DOHH2 (cell line): Measurements from ENCODE around the gene SIPA1L2.
"Not testable (repeated sequence)": the region's sequence is repeated elsewhere in the genome, so short reads cannot be mapped to it uniquely, and the experiment has no call there.

Source experiments
- CTCF ChIP-seq: fragments of 200-600 bp; sonication (generic); IDR thresholded peaks from one replicate; pipeline ENCODE4 v1.5.1; 2014; ENCODE audit warnings: antibody characterized with exemption, mild to moderate bottlenecking, low read depth, low read length; ENCODE audit not compliant: poor library complexity, severe bottlenecking
- EZH2phosphoT487 ChIP-seq: fragments of 200-600 bp; sonication (generic); IDR thresholded peaks from 2 replicates; pipeline ENCODE4 v1.6.1; 2017; ENCODE audit warnings: borderline replicate concordance, mild to moderate bottlenecking, antibody characterized with exemption, low read length, moderate library complexity, mixed read lengths

DNA sequence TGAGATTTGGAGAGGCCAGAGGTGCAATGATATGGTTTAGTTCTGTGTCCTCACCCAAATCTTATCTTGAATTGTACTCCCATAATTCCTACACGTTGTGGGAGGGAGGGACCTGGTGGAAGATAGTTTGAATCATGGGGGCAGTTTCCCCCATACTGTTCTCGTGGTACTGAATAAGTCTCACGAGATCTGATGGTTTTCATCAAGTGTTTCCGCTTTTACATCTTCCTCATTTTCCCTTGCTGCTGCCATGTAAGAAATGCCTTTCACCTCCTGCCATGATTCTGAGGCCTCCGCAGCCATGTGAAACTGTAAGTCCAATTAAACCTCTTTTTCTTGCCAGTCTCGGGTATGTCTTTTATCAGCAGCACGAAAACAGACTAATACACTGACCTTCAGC is 17.1 kb downstream of the SIPA1L2 start:
- TF ChIP-seq CTCF, EZH2phosphoT487: not testable (repeated sequence)
